SK-N-MC (cell line): ENCODE measurements around the gene GADD45GIP1.

ENCODE experiments used
- DNase-seq: peaks from one replicate; pipeline ENCODE4 v3.0.0-alpha.2; 2011; ENCODE audit warnings: low read depth, low spot score
- H3K27ac ChIP-seq: fragments of 200-600 bp; sonication (generic); 2 replicates; pipeline ENCODE4 v1.5.1; 2016; ENCODE audit warnings: mixed run types
- H3K36me3 ChIP-seq: fragments of 200-600 bp; sonication (generic); 2 replicates; pipeline ENCODE4 v1.6.1; 2017; ENCODE audit warnings: antibody characterized with exemption, low read length, mixed read lengths; ENCODE audit not compliant: insufficient read depth
- H3K4me3 ChIP-seq: fragments of 200-600 bp; sonication (generic); 2 replicates; pipeline ENCODE4 v1.5.1; 2016
- H3K9ac ChIP-seq: fragments of 200-600 bp; sonication (generic); 2 replicates; pipeline ENCODE4 v1.8.0; 2017; ENCODE audit warnings: mixed run types, mixed read lengths; ENCODE audit not compliant: insufficient read length
- H3K9me3 ChIP-seq: fragments of 200-600 bp; sonication (generic); 2 replicates; pipeline ENCODE4 v1.6.1; 2017; ENCODE audit warnings: low read depth, mild to moderate bottlenecking, antibody characterized with exemption, low read length, moderate library complexity, mixed read lengths
- EZH2 ChIP-seq: fragments of 200-600 bp; sonication (generic); IDR thresholded peaks from one replicate; pipeline ENCODE4 v1.6.1; 2017; ENCODE audit warnings: antibody characterized with exemption
- FOXP2 ChIP-seq: optimal IDR thresholded peaks from 2 replicates; pipeline ENCODE3; 2011; ENCODE audit warnings: mild to moderate bottlenecking, moderate library complexity; ENCODE audit not compliant: insufficient read depth; ENCODE audit errors: extremely low read length, control extremely low read depth
- POLR2AphosphoS5 ChIP-seq: IDR thresholded peaks from 2 replicates; pipeline ENCODE4 v1.6.1; 2012; ENCODE audit warnings: mild to moderate bottlenecking, low read depth, low read length, borderline replicate concordance

The GADD45GIP1 gene

DNA sequence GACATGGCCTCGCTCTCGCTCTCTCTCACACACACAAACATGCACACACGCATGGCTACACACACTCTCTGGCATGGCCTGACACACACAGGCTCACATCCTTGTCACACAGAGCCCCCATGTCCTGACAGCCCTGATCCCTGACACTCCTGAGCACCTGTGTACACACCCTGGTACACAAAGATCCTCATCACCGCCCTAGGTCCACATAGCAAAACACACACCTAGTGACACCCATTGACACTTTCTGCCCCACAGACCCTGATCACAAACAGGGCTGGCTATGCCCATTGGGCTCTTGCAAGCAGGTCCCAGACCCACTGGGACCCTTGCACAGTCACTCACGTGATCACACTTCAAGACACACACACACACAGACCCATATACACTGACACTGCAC lies 34.3 kb upstream of the GADD45GIP1 start:
- Histone ChIP-seq H3K36me3 (no peaks in the 10 kb centered on the region), H3K9me3 (no peaks in the 10 kb centered on the region), H3K4me3 (no peak overlapping the region), H3K9ac (no peak overlapping the region), H3K27ac (no peak overlapping the region)
- no peak for DNase-seq
- TF ChIP-seq FOXP2: no peak
- TF ChIP-seq EZH2: no peak
- TF ChIP-seq POLR2AphosphoS5: no peak

DNA sequence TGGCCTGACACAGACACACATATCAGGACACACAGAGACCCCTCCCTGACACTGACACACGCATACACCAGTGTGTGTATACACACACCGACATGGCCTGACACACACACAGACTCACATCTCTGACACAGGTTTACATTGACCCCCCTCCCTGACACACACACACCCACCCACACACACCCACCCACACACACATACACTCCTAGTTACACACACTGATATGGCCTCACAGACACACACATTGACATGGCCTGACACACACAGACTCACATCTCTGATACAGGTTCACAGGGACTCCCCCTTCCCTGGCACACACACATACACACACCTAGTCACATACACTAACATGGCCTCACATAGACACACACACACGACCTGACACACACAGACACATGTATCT lies 33.8 kb upstream of the GADD45GIP1 start:
- H3K9ac ChIP-seq: no peak overlapping the region
- no peak for DNase-seq
- TF ChIP-seq FOXP2: no peak
- TF ChIP-seq EZH2: no peak
- no peak for TF ChIP-seq POLR2AphosphoS5

DNA sequence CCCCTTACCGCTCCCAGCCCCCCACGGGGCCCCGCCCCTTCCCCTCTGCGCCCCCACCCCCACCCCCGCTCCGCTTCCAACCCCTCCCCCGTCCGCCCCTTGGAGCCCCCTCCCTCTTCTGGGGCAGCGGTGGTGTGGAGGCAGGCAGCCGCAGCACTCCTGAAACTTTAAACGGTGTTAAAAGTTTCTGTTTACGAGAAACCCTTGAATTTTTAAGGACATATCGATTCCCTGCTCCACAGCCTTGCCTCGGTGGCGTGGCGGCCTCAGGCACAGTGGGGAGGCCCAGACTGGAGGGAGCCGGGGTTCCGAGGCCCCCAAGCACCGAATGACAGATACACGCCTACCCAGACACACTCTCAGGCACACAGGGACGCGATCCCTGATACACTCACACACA lies 33.4 kb upstream of the GADD45GIP1 start:
- H3K9ac ChIP-seq: no peak overlapping the region
- no peaks in the 10 kb centered on the region for H3K36me3 ChIP-seq
- no peak for TF ChIP-seq POLR2AphosphoS5
- no peak for TF ChIP-seq FOXP2
- TF ChIP-seq EZH2: no peak
- no peaks in the 10 kb centered on the region for H3K9me3 ChIP-seq
- no peak for DNase-seq
- peak overlapping the region; percentile 72 for H3K27ac ChIP-seq
- peak overlapping the region; percentile 47; the same call in 1 of the 2 replicates for H3K4me3 ChIP-seq

More for the DNA sequence above, 33.8 kb upstream of the GADD45GIP1 start:
- no peaks in the 10 kb centered on the region for H3K36me3 ChIP-seq
- no peaks in the 10 kb centered on the region for H3K9me3 ChIP-seq
- H3K27ac ChIP-seq: peak overlapping the region; percentile 72
- peak overlapping the region; percentile 47; the same call in 1 of the 2 replicates for H3K4me3 ChIP-seq

DNA sequence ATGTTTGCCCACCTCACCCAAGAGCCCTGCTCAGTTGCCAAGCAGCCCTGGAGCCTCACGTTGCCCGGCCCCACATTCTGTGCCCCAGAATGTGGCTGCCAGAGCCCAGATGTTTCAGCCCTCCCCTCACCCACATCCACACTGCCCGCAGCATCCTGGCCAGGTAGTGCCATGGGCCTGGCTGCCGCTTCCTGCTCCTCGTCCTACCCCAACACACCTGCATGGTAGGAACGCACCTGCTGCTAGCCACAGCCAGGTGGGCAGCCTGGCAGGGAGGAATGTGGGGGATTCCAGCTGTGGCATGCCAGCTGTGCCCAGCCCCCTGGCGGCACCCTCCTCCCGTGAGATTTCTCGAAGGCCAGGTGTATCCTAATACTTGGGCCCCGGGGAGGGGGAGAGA lies 30.8 kb upstream of the GADD45GIP1 start:
- Histone ChIP-seq H3K9me3 (no peaks in the 10 kb centered on the region), H3K27ac (no peak overlapping the region), H3K36me3 (no peaks in the 10 kb centered on the region), H3K9ac (no peak overlapping the region), H3K4me3 (no peak overlapping the region)
- TF ChIP-seq FOXP2: no peak
- no peak for DNase-seq

DNA sequence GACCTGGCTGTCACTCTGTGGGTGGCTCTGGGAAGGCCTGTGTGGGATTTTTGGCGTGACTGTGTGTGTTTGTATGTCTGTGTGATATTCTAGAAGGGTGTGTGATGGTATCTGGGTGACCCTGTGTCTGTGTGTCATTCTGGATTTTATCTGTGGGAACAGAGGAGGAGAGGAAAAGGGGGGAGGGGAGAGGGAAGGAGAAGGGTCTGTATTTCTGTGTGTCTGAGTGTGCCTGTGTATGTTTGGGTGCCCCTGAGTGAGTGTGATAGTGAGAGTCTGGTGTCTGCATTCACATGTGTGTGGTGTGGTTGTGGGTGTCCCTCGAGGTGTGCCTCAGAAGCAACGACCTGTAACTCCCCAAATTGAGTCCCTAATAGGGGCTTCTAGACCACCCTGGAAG lies 30.2 kb upstream of the GADD45GIP1 start:
- no peaks in the 10 kb centered on the region for H3K9me3 ChIP-seq
- no peak overlapping the region for H3K4me3 ChIP-seq
- no peak overlapping the region for H3K9ac ChIP-seq
- DNase-seq: no peak
- H3K36me3 ChIP-seq: no peaks in the 10 kb centered on the region
- H3K27ac ChIP-seq: no peak overlapping the region
- TF ChIP-seq FOXP2 (no peak), EZH2 (no peak), POLR2AphosphoS5 (no peak)

DNA sequence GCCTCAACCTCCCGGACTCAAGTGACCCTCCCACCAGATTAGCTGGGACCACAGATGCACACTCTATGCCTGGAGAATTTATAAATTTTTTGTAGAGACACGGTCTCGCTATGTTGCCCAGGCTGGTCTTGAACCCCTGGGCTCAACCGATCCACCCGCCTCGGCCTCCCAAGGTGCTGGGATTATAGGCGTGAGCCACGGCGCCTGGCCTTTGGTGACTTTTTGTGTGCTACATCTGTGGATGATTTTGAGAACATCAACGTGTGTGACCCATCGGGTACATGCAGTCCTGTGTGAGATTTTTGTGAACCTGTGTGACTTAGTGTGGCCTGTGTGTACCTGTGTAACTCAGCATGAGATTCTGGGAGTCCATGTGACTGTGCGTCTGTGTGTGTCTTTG lies 29.7 kb upstream of the GADD45GIP1 start:
- Histone ChIP-seq H3K9ac (no peak overlapping the region), H3K27ac (no peak overlapping the region), H3K9me3 (no peaks in the 10 kb centered on the region), H3K36me3 (no peaks in the 10 kb centered on the region), H3K4me3 (no peak overlapping the region)
- TF ChIP-seq POLR2AphosphoS5 (no peak), FOXP2 (no peak), EZH2 (no peak)
- no peak for DNase-seq

DNA sequence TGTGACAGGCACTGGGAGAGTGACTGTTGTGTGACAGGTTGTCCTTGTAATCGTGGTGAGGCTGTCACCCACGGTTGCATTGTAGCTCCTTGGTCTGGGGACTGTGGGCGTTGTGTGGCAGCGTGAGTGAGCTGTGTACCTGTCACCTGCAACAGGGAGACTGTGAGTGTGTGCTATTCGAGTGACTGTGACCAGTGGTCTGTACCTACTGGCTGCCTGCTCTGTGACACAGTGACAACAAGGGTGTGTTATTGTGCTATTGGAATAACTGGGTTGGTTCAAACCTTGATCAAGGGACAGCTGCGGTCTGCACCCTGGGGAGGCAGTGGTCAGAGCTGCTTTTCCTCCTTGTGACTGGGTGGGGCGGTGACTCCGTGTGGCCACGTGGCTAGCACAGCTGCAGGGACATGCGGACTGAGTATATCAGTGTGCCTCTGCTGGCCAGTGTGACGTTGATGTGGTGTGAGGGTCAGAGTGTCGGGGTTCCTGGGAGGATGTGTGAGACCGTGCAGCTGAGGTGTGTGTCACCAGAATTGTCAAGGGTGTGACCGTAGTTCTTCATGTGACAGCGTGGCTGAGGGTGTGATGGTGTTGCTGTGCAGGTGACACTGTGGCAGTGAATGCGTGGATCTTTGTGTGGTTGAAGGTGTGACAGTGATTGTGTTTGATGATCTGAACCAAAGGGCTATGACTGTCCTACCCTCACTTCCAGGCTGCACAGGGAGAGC lies 28.2 kb upstream of the GADD45GIP1 start:
- Histone ChIP-seq H3K36me3 (no peaks in the 10 kb centered on the region), H3K9me3 (no peaks in the 10 kb centered on the region), H3K4me3 (no peak overlapping the region), H3K9ac (no peak overlapping the region), H3K27ac (no peak overlapping the region)
- TF ChIP-seq POLR2AphosphoS5: no peak
- no peak for TF ChIP-seq EZH2
- no peak for TF ChIP-seq FOXP2
- no peak for DNase-seq

DNA sequence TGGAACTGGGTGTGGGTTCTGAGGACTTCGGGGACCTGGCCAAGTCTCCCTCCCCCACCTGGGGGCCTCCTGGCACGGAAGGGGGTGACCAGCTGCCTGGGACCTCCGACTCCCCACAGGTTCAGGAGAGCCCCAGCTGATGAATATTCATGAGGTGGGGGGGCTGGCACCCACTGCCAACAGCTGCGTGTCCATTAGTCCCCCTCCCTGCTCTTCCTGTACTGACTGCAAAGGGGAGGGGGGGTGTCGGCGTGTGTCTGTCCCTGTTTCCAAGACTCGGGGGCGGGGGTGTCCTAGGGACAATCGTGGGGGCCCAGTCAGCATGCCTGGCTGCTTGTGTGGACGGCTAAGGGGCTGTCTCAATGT lies 27.6 kb upstream of the GADD45GIP1 start:
- H3K9me3 ChIP-seq: no peaks in the 10 kb centered on the region
- no peak overlapping the region for H3K9ac ChIP-seq
- no peaks in the 10 kb centered on the region for H3K36me3 ChIP-seq
- no peak for DNase-seq
- no peak overlapping the region for H3K27ac ChIP-seq
- no peak for TF ChIP-seq FOXP2
- TF ChIP-seq POLR2AphosphoS5: no peak
- no peak for TF ChIP-seq EZH2
- H3K4me3 ChIP-seq: no peak overlapping the region

DNA sequence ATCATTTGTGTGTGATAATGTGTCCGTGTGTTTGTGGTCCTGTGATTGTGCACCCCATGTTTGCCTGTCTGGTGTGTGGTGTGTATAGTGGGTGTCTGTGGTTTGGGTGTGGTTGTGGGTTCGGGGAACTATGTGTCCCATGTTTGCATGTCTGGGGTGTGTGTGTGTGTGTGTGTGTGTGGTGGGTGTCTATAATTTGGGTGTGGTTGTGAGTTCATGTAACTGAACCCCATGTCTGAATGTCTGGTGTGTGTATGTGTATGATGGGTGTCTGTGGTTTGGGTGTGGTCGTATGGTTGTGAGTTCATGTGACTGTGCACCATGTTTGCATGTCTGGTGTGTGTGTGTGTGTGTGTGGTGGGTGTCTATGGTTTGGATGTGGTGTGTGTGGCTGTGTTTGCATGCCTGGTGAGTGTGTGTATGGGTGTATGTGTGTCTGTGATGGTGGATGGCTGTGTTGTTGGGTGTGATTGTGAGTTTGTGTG lies 27.2 kb upstream of the GADD45GIP1 start:
- TF ChIP-seq FOXP2 (no peak), EZH2 (no peak), POLR2AphosphoS5 (no peak)
- Histone ChIP-seq H3K36me3 (no peaks in the 10 kb centered on the region), H3K4me3 (no peak overlapping the region), H3K27ac (no peak overlapping the region), H3K9ac (no peak overlapping the region), H3K9me3 (no peaks in the 10 kb centered on the region)
- DNase-seq: no peak
